BJ (cell line): ENCODE measurements around the gene CCNG2. TPM values are rescaled to one million over a fixed set of nuclear protein-coding genes. Genes with fewer than 3 reads are reported as not detected.

Experiments used
- CTCF ChIA-PET: fragments of 350-600 bp; formaldehyde crosslinking; extraction: SDS; loops from one replicate; lab custom pipeline; 2021; ENCODE audit warnings: antibody characterized with exemption, inconsistent platforms; lab: Yijun Ruan, JAX
- POLR2A ChIA-PET: fragments of 300-600 bp; sonication (Branson Sonifier 250); formaldehyde crosslinking; extraction: SDS; loops from one replicate; lab custom pipeline; 2021; ENCODE audit warnings: antibody characterized with exemption; lab: Charles Lee
- DNase-seq: peaks from one replicate; pipeline ENCODE4 v3.0.0-alpha.2; 2011; ENCODE audit warnings: low read depth
- H3K27me3 ChIP-seq: 2 replicates; pipeline ENCODE4 v1.6.0; 2011; ENCODE audit warnings: low read length; ENCODE audit not compliant: control insufficient read depth, insufficient read depth
- H3K36me3 ChIP-seq: 2 replicates; pipeline ENCODE4 v1.5.1; 2011; ENCODE audit warnings: low read length; ENCODE audit not compliant: control insufficient read depth, insufficient read depth
- H3K4me3 ChIP-seq: 2 replicates; pipeline ENCODE4 v1.5.1; 2011; ENCODE audit warnings: low read depth, mild to moderate bottlenecking, control low read depth, low read length
- CTCF ChIP-seq: IDR thresholded peaks from 2 replicates; pipeline ENCODE4 v1.5.1; 2011; ENCODE audit warnings: low read depth, mild to moderate bottlenecking, control low read depth, inconsistent platforms, low read length, moderate library complexity; ENCODE audit not compliant: insufficient read depth
- polyA plus RNA-seq: library from polyadenylated mRNA; depleted of rRNA; stranded (reverse); fragments of >200 nt; gene quantifications from 2 replicates; pipeline ENCODE4 v1.2.3, GENCODE V29; 2011

Gene CCNG2
- polyA plus RNA-seq, 1 experiment = 9.0 TPM

- H3K36me3 ChIP-seq = no peaks in the 10 kb centered on the region
- peaks cover 4% of the 10 kb centered on the region for H3K27me3 ChIP-seq
- TF ChIP-seq CTCF = no peak
- DNase-seq = no peak
- H3K4me3 ChIP-seq = no peak overlapping the region
- ChIA-PET POLR2A (no interaction called here), CTCF (interaction anchor here (0.5 to 1.3 kb wide), 4 partner anchors 11 to 262 kb away, joined by 3 to 6 read pairs (median 3); no protein-coding TSS in a partner anchor)
Observed at GRCh38 chr4:77120886-77121508, 36.0 kb upstream of the CCNG2 start.

GRCh38 chr4:77121736-77122240 is 35.2 kb upstream of the CCNG2 start:
- ChIA-PET CTCF (interaction anchor here (1.3 kb wide), 1 partner anchor 86 kb away, joined by 3 read pairs; no protein-coding TSS in a partner anchor), POLR2A (no interaction called here)
- no peak for TF ChIP-seq CTCF
- Histone ChIP-seq H3K36me3 (no peaks in the 10 kb centered on the region), H3K27me3 (peaks cover 4% of the 10 kb centered on the region), H3K4me3 (no peak overlapping the region)
- DNase-seq = no peak

- peaks cover 7% of the 10 kb centered on the region for H3K27me3 ChIP-seq
- ChIA-PET POLR2A (no interaction called here), CTCF (interaction anchor here (0.6 to 6.6 kb wide), 3 partner anchors 26 to 81 kb away, joined by 3 to 38 read pairs (median 3); no protein-coding TSS in a partner anchor)
- DNase-seq = no peak
- TF ChIP-seq CTCF = no peak
- no peaks in the 10 kb centered on the region for H3K36me3 ChIP-seq
- H3K4me3 ChIP-seq = no peak overlapping the region
Observed at GRCh38 chr4:77122656-77123055, 34.4 kb upstream of the CCNG2 start.

GRCh38 chr4:77123411-77123810 is 33.6 kb upstream of the CCNG2 start:
- DNase-seq = no peak
- POLR2A ChIA-PET = no interaction called here
- Histone ChIP-seq H3K27me3 (peaks cover 7% of the 10 kb centered on the region), H3K36me3 (no peaks in the 10 kb centered on the region), H3K4me3 (no peak overlapping the region)
- CTCF ChIA-PET = interaction anchor here (1.0 to 6.6 kb wide), 2 partner anchors 27 to 80 kb away, joined by 3 to 38 read pairs; no protein-coding TSS in a partner anchor
- no peak for TF ChIP-seq CTCF

GRCh38 chr4:77124576-77124975 is 32.4 kb upstream of the CCNG2 start:
- CTCF ChIA-PET = interaction anchor here (6.6 kb wide), 1 partner anchor 28 kb away, joined by 38 read pairs; no protein-coding TSS in a partner anchor
- no peak for TF ChIP-seq CTCF
- DNase-seq = no peak
- no peaks in the 10 kb centered on the region for H3K36me3 ChIP-seq
- no peak overlapping the region for H3K4me3 ChIP-seq
- H3K27me3 ChIP-seq = peaks cover 7% of the 10 kb centered on the region
- POLR2A ChIA-PET = no interaction called here
